Activated T-cell treated with anti-CD3 and anti-CD28 coated beads for 4 hours (primary cell): ENCODE data around the gene NSG1.

ENCODE experiments used
- DNase-seq: peaks from one replicate; pipeline ENCODE4 v3.0.0-alpha.2; 2020

Gene NSG1

GRCh38 chr4:4396628-4397440, 9.9 kb downstream of the NSG1 start:
- no peak for DNase-seq

GRCh38 chr4:4397441-4397819, 10.5 kb downstream of the NSG1 start:
- no peak for DNase-seq

GRCh38 chr4:4398430-4398829, 11.5 kb downstream of the NSG1 start:
- DNase-seq, result no peak

DNA sequence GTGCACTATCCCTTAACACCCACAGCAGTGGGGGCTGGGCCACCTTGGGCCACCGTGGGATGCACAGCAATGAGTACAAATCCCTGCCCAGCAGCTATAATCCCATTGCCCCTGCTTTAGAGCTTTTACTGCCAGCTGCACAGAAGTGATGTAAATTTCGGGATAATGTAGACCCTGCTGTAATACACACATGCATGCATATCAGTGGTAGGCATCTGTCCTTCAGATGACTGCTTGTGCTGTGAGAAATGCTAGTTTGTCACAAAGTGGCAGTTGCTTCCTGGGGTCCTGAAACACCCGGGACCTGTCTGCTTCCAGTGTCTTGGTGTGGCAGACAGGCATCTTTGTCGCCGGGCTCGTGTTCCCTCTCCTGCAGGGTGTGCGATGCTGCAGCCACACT, 14.1 kb downstream of the NSG1 start:
- no peak for DNase-seq

DNA sequence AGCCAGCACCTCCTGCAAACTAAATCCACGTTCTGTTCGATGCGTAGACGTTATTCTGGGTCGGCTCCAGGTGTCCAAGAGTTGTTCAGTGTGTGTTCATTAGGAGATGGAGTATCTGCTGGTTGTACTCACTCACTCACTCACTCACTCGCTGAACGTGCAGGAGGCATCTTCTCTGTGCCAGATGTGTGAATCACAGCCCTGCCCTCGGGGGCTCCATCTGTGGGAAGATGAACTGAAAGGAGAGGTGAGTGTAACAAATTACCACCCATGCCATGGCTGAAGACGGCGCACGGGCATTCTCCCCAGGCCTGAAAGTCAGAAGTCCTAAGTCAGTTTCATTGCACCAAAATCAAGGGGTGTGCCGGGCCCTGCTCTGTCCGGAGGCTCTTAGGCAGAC, 16.1 kb downstream of the NSG1 start:
- DNase-seq, result no peak

DNA sequence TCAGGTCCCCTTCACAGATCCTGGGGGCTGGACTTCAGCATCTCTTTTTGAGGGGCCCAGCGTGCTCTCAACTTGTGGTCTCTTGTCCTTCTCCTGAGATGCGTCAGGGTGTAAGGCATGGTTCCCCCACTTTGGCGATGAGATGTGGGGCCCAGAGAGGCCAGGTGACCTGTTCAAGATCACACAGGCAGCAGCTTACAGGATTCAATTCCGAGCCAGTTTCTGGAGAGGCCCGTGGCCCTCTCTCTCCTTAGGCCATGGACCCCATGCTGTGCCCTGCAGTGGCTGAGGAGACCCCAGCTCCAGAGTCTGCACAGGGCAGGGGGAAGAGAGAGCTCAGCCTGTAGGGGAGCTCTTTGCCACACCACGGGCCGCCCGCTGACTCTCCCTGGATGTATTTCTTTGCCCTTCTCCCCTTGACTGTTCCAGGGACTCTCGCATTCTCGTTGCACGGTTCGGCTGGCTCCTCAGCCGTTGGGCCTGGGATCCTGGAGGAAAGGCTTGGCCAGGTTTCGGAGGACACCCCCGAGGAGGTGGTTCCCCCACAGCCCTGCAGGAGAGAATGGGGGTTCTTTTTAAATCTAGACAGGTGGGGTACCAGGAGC, 18.6 kb downstream of the NSG1 start:
- no peak for DNase-seq

DNA sequence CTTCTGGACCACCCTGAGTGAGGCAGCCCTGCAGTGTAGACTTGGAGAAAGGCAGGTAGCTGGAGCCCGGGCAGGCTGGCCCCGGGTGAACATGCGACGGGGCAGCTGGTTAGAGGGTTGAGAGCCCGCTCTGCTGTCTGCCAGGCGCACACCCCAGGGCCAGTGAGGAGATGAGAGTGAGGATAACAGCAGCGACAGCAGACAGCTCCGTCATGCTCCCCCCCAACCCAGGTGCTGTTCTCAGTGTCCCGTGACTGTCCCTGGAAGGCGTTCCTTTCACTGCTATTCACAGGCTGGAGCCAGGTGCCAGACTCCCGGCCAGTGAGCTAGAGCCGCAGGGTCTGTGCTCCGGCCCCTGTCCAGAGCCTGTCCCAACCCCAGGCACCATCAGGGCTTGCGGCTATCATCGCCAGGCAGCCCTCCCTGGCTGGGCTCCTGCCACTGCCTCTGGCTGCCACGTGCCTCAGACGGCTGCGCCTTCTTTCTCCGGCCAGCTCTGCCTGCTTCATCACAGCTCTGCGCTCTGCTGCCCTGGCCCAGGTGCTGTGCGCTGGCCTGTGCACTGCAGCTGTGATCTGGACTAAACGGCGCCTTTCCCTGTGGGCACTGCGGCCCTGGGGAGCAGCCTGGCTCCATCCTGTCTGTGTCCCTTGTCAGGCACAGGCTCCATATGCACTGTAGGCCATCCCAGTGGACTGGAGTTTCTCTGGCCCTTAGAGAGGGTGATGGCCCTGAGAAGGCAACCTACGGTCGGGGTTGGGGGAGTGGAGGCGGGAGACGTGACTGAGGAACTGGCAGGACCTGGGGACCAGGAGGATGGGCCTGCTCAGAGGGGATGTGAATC, 19.8 kb downstream of the NSG1 start:
- no peak for DNase-seq

DNA sequence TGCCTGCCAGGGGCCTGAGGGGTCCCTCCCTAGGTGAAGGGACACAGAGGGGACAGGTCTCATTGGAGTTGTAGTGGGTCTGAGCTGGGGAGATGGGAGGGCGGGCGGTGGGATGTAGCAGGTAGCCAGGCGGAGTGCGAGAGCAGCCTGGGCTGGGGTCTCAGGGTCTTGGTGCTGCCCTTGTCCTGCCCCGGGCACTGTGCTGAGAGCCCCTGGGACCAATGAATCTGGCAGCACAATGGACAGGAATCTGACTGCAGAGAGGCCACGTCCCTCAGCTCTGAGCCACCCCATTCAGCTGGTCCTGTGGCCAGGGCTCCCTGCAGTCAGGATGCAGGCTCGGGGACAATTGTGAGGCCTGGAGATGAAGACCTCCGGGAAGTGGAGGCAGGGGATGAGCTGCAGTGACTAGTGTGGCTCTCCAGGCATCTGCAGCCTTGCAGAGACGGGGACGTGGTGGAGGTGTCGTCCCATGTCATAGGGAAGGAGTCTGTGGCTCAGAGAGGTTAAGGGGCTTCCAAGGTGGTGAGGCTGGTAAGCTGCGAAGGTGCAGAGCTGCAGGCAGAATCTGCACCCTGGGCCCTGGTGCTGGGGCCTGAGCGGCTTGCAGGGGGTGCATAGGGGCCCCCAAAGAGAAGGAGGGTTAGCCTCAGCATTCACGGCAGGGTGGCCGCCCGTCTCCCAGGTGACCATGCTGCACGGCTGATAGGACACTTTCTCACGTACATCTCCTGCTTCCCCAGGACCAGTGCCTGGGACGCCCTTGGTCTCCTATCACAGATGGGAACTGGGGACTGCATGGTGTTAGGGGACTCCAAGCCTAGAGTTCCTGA, 20.6 kb downstream of the NSG1 start:
- DNase-seq, result no peak

DNA sequence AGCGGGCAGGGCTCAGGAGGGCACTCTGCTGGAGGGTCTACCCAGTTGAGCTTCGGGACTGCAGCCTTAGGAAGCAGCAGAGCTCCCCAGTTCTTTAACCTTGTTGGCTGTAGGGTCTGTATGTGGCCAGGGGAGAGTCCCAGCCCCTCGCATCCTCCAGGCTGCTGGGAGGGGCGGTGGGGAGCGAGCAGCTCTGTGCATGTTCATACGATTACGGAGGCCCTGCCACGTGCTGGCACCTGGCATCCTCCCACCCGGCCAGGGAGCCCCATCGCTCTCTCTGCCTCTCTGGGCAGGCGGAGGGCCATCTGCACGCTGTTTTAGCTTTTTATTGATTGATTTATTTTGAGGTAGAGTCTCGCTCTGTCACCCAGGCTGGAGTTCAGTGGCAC, 21.2 kb downstream of the NSG1 start:
- DNase-seq, result no peak

DNA sequence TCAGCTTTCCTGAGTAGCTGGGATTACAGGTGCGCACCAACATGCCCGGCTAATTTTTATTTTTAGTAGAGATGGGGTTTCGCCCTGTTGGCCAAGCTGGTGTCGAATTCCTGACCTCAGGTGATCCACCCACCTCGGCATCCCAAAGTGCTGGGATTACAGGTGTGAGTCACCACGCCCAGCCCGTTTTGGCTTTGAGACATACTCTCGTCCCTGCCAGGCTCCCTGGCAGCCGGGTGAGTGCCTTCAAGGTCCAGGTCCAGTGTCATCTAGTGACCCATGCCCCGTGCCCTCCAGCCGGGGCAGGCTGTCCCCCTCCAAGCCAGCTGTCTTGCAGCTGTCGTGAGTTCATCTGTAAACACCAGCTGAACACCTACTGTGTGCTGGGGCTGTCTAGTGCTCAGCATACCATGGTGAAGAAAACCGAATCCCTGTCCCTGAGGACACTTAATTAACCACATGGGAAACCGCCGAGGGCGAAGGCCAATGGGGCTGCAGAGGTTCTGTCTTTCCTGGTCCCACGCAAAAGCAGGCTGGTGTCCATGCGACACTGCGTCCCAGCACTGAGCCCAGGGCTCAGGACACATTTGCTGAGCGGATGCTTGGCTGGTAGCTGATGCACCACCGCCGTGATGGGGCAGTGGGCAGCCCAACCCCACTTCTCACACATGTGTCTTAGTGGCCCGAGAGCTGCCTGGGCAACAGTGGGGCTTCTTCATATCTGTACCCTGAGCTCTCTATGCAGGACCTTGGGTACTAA, 21.9 kb downstream of the NSG1 start:
- DNase-seq, result no peak

- DNase-seq, result no peak
Observed at GRCh38 chr4:4409416-4410115, 22.7 kb downstream of the NSG1 start.

DNA sequence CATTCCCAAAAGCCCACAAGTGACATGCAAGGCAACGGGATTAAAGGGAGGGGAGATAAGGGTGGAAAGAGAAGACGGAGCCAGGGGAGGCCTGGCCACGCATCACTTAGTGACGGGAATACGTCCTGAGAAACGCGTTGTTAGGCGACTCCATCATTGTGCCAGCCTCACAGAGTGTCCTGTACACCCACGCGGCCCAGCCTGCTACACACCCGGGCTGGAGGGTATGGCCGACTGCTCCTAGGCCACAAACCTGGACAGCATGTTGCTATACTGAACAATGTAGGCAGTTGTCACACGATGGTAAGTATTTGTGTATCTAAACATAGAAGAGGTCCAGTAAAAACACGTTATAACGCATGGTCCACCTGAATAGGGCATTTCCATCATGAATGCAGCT, 23.4 kb downstream of the NSG1 start:
- no peak for DNase-seq

DNA sequence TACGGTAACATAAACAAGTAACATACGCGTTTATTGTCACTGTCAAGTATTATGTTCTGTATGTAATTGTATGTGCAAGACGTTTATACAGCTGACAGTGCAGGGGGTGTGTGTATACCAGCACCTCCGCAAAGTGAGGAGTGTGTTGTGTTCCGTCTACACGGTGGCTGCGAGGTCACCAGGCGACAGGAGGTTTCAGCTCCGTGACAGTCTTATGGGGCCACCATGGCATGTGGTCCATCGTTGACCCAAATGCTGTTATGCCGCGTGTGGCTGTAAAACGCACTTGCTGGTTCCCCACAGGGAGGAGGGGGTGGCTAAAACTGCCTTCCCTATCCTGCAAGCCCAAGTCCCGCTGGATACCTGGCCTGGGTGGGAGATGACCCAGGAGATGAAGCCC, 25.0 kb downstream of the NSG1 start:
- DNase-seq, result no peak

- no peak for DNase-seq
Observed at GRCh38 chr4:4412641-4413372, 25.9 kb downstream of the NSG1 start.

GRCh38 chr4:4413373-4413725, 26.4 kb downstream of the NSG1 start:
- DNase-seq, result no peak

DNA sequence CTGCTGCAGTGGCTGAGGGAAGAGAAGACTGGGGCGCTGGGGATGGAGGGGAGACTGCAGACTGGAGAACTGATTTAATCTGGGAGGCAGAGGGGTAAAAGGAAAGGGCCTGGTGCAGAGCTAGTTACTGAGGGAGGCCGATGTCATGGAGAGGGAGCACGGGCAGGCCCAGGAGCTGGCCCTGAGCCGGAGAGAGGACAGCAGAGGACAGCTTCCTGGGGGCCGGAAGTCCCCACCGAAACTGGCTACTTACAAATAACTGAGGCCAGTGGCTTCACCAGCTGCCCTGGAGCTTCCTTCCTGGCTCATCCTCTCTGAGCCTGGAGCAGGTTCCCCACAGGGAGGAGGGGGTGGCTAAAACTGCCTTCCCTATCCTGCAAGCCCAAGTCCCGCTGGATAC, 26.9 kb downstream of the NSG1 start:
- DNase-seq, result no peak

- no peak for DNase-seq
Observed at GRCh38 chr4:4415107-4415805, 28.4 kb downstream of the NSG1 start.

GRCh38 chr4:4415806-4416805, 29.2 kb downstream of the NSG1 start:
- DNase-seq, result no peak

- no peak for DNase-seq
Observed at GRCh38 chr4:4416981-4417380, 30.1 kb downstream of the NSG1 start.
